Adipose tissue (tissue), 3 donors: ENCODE measurements around the gene TOGARAM1. TPM values are rescaled to one million over a fixed set of nuclear protein-coding genes. Genes with fewer than 3 reads are reported as not detected.
"Not testable (repeated sequence)": the region's sequence is repeated elsewhere in the genome, so short reads cannot be mapped to it uniquely, and the experiment has no call there.

Experiments used
- H3K27ac ChIP-seq: one replicate; pipeline ENCODE4 v1.5.1; 2013; ENCODE audit warnings: low read depth, low read length
- WGBS, 3 donors: extraction: QIAGEN DNeasy Blood & Tissue Kit; methylation state at CpG; one replicate each; pipeline ENCODE4 v1.1.7; 2013; 5-methylcytosine and 5-hydroxymethylcytosine counted together
- polyA plus RNA-seq, 3 donors: library from polyadenylated mRNA; stranded (reverse); fragments of 200-250 nt; gene quantifications; one replicate each; pipeline ENCODE4 v1.2.3, GENCODE V29; 2013
- donor health status: healthy with polysubstance abuse.
- donor health status: Bipolar disorder and iron deficiency.
- donor health status: healthy.

The TOGARAM1 gene
- polyA plus RNA-seq, 3 donors, result 3.8 to 11.0 (median 4.6) TPM

DNA sequence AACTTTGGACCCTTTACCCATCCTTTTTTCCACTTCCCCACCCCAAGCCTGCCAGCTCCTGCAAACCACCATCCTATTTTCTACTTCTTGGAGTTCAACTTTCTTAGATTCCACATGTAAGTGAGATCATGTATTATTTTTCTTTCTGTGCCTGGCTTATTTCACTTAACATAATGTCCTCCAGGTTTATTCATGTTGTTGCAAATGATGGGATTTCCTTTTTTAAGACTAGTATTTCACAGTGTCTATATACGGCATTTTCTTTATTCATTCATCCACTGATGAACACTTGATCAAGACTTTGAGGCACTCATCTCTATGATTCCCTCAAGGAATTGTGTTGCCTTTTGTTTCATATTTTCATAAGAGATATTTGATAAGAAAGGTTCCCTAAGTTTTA, 116.3 kb downstream of the TOGARAM1 start:
- no peak overlapping the region for H3K27ac ChIP-seq
- 85 to 98% (median 93%) methylated on average over 1 of the region's 1 CpG for WGBS, 3 donors

DNA sequence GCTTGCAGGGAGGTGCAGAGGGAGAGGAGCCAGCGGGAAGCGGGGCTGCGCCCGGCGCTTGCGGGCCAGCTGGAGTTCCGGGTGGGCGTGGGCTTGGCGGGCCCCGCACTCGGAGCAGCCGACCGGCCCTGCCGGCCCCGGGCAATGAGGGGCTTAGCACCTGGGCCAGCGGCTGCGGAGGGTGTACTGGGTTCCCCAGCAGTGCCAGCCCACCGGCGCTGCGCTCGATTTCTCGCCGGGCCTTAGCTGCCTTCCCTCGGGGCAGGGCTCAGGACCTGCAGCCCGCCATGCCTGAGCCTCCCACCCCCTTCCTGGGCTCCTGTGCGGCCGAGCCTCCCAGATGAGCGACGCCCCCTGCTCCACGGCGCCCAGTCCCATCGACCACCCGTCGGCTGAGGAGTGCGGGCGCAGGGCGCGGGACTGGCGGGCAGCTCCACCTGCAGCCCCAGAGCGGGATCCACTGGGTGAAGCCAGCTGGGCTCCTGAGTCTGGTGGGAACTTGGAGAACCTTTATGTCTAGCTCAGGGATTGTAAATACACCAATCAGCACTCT, 118.5 kb downstream of the TOGARAM1 start:
- WGBS, 3 donors, result 98% methylated on average over 31 to 40 of the region's 40 CpGs
- not testable (repeated sequence) for H3K27ac ChIP-seq

DNA sequence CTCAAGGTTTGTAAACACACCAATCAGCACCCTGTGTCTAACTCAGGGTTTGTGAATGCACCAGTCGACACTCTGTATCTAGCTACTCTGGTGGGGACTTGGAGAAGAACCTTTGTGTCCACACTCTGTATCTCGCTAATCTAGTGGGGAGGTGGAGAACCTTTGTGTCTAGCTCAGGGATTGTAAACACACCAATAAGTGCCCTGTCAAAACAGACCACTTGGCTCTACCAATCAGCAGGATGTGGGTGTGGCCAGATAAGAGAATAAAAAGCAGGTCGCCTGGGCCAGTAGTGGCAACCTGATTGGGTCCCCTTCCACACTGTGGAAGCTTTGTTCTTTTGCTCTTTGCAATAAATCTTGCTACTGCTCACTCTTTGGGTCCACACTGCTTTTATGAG, 119.1 kb downstream of the TOGARAM1 start:
- WGBS, 3 donors, result 82 to 93% (median 93%) methylated on average over 3 of the region's 3 CpGs
- H3K27ac ChIP-seq, result not testable (repeated sequence)

DNA sequence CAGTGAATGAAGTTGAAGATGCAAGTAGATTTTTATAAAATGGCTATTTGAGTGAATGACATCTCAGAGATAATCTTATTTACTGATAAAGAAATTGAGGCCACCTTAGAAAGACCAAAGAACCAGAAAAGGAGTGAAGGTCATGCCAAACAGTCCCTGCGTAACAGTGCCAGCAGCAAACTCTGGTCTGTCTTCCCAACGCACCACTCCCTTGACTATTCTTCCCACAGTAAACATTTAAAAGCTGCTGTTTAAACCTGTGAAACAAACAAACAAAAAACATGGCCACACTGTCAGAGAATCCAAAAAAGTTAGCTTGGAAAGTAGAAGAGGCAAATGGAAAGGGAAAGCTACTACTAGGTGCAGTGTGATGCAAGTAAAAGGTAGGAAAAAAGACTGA, 120.4 kb downstream of the TOGARAM1 start:
- H3K27ac ChIP-seq, result no peak overlapping the region
- WGBS, 3 donors, result 26 to 83% (median 78%) methylated on average over 2 of the region's 2 CpGs

DNA sequence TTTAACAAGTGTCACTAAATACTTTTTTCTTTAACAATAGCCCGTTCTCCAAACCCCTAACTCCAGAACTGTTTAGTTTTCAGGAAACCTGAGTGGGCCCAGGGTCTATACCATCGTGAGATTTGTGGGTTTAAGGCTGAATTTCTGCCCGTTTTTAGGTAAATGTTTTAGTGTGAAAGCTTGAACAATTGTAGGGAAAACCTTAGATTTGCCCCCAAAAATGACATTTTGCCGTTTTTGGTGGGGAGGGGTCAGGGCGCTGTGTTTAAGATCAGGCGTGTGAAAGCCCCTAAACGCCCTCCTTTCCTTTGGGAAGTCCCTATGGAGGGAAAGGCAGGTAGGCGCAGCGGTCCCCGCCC, 121.6 kb downstream of the TOGARAM1 start:
- 0 to 1% (median 0%) methylated on average over 7 to 10 of the region's 10 CpGs for WGBS, 3 donors
- H3K27ac ChIP-seq, result no peak overlapping the region

DNA sequence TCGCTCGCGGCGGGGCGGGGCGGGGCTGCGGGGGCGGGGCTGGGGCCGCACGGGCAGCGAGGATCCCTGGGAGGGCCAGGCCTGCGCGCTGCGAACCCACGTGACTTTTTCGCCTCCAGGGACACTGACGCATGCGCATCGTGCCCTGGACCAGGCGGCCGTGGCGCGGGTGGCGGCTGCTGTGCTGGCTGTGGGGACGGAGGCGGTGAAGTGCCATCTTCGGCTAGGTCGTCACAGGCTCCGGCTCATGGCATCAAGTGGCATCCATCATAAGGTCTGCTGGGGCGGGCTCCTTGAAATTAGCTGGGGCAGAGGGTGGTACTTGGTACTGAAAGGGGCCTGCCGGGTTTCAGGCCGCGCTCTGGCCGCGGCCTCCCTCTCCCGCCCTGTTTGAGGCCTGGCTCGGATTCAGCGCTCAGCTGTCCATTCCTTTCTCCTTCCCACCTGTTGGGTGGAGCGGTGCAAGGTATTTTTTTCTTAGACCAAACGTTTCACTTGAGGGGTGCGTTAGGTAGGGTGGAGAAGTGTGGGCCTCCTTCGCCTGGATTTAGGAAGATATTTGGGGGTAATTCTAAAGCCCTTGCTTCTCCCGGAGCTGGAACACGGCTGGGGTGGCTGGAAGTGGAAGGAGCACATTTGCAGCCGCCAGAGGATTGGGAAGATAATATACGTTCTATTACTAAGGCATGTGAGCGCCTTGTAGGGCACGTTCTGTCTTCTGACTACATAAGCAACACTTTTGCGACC, 122.2 kb downstream of the TOGARAM1 start, which contains the start of gene PRPF39:
Gene PRPF39, plus strand, starts transcription at position 141 of the 747 bp plus-strand sequence. CDS start 11,124 bp downstream, outside the sequence.
- 0% methylated on average over 43 to 45 of the region's 49 CpGs for WGBS, 3 donors

DNA sequence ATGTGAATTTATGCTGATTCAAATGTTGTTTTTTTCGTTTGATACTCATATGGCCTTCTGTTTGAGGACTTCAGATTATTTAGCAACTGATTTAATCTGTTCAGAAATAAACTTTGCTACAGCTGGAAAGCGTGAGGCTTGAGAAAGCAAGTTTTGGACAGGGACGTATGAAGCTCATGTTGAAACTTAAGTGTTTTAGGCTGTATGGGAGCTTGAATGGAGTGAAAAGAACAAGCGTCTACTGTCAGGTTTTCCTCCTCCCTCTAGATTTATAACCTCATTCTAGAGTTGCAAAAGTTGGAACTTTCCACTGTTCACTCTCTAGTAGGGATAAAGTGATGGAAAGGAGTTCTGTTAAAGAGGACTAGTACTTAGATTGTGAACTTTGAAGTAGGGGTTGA, 123.0 kb downstream of the TOGARAM1 start:
- WGBS, 3 donors, result 0 to 4% (median 3%) methylated on average over 4 of the region's 4 CpGs
- H3K27ac ChIP-seq, result no peak overlapping the region

More for the DNA sequence above, 122.2 kb downstream of the TOGARAM1 start, which contains the start of gene PRPF39:
- H3K27ac ChIP-seq, result no peak within 1 kb of the TSS

DNA sequence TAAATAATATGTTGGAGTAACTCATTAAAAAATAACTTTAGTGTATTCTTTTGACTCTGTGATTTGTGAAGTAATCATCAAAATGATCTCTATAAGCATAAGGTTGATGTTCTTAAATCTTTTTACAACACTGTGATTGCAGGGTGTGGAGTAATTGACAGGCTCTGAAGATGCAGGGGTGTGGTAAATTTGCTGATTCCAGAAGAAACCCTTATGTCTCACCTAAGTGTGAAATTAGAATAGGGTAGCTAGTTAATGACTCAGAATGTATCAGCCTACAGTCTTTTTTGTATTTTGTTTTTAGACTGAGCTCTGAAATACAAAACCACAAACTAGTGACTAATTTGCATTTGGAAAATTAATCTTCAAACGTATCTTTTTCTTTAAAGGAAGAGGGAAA, 127.8 kb downstream of the TOGARAM1 start:
- 25 to 40% (median 29%) methylated on average over 1 of the region's 1 CpG for WGBS, 3 donors
- H3K27ac ChIP-seq, result no peak overlapping the region

DNA sequence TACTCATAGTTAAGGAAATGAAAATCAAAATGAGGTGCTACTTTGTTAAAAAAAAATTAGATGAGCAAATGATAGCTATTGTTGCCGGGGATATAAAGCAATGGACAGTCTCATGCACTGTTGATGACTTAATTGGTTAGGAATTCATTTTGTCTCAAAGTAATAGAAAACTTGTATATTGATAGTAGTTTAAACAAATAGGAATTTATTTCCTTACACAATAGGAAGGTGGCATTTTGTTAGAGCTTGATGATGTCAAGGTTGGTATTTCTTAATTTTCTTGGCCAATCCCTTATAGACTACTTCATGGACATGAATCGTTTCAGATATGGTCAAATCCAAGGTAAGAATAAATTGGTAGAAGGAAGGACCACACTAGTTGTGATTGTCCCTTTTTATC, 129.7 kb downstream of the TOGARAM1 start:
- no peak overlapping the region for H3K27ac ChIP-seq
- 70 to 84% (median 82%) methylated on average over 2 of the region's 2 CpGs for WGBS, 3 donors

DNA sequence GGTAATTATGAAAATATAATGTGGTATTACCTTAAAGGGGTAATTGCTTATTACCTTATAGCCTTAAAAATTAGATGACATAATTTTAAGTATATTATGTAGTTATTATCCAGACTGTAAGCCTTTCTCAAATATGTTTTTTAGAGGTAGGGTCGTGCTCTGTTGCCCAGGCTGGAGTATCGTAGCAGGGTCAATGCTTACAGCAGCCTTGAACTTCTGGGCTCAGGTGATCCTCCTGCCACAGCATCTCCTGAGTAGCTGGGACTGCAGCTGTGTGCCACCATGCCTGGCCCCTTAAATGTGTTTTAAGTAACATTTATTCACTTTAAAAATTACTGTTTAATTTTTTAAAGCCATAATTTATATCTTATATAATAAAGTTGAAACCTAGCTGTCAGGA, 132.3 kb downstream of the TOGARAM1 start:
- 97 to 100% (median 98%) methylated on average over 2 of the region's 2 CpGs for WGBS, 3 donors
- no peak overlapping the region for H3K27ac ChIP-seq

DNA sequence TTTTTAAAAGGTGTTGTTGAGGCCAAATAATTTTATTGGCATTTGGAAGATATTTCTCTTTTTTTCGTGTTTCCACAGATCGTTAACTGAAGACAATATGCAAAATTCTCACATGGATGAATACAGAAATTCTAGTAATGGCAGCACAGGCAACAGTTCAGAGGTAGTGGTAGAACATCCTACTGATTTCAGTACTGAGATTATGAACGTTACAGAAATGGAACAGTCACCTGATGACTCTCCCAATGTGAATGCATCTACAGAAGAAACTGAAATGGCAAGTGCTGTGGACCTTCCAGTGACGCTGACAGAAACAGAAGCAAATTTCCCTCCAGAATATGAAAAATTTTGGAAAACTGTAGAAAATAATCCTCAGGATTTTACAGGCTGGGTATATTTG, 133.2 kb downstream of the TOGARAM1 start:
- no peak overlapping the region for H3K27ac ChIP-seq
- 90 to 94% (median 93%) methylated on average over 4 of the region's 4 CpGs for WGBS, 3 donors

DNA sequence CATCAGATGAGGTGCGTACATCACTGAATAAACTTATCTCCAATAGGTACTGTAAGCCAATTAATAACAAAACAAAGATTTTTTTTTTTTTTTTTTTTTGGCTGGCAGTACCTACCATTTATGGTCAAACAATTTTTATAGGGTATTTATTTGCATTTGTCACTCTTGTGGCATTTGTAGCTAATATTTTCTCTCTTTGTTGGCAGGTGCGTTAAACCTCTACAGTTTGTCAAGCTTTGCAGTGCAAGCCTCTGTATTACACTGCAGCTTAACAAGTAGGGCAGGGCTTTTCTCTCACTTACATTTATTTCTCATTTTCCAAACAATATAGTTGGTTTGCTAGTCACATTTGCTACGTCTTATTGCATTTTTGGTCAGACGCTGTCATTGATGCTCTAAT, 134.2 kb downstream of the TOGARAM1 start:
- 83 to 97% (median 96%) methylated on average over 4 of the region's 4 CpGs for WGBS, 3 donors
- H3K27ac ChIP-seq, result no peak overlapping the region

DNA sequence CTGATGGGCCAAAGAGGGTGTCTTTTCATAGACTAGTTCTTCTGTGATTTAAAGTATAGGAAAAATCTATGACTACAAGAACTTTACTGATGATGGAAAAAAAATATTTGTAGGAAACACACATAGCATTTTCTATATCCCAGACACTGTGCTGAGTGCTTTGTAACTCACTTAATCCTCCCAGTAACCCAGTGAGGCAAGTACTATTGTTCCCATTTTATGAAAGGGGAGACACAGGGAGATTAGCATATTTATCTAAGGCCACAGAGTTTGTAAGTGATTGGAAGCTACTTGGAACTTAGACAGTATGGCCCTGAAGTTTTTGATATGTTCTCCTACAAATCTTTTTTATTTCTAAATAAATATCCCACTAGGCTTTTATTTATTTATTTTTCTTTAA, 141.8 kb downstream of the TOGARAM1 start:
- no peak overlapping the region for H3K27ac ChIP-seq

DNA sequence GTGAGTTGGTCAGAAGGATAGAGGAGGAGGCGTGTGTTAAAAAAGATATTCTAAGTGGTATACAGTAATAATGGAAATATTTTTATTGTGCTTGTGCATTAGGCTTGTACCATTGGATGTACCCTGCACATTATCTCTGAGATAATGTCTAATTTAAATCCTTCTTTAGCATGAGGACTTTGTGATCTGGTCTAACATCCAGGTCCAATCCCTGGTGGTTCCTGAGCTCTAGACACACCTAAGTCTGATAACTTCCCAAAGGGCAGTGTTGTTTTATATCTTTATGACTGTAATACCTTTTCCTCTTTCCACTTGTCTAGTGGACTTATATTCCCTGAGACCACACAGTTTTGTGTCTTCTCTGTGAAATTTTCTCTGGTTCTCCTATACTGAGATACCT, 142.6 kb downstream of the TOGARAM1 start:
- 55 to 97% (median 92%) methylated on average over 1 of the region's 1 CpG for WGBS, 3 donors

DNA sequence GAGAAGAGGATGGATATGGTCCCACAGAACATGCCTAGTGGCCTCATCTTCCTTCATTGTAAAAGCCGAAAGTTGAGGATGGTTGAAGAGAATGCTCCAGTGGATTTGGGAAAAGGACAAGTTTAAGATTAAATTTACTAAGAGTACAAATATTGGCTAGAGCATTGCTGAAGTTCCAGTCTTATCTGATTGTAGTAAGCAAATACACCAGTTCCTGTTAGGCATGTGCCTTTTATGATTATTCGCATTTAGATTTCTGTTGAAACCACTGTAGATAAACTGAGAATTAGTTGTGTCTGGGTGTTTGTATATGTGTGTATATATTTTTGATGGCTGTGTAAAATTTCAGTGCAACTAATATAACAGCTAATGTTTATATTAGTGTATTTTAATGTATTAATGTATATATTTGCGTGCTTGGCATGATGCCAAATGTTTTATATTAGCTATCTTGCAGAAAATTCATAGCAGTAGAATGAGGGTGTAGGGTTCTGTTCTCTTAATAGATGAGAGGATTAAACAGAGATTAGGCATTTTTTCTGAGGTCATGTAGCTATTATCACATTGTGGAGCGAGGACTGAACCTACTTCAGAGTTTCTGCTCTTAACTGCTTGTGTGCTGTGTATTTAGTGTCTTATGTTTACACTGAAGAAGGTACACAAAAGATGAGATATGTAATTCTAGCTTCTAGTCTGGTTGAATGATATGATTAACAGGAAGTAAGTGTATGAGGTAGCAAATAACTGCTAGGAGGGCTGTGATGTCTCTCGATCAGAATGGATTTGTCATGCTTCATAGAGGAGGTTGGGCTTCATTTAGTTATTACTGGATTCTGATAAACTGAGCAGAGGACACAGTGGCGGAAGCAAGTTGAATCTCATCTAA, 151.1 kb downstream of the TOGARAM1 start:
- 56 to 90% (median 88%) methylated on average over 6 of the region's 6 CpGs for WGBS, 3 donors
- no peak overlapping the region for H3K27ac ChIP-seq

More for the DNA sequence above, 142.6 kb downstream of the TOGARAM1 start:
- no peak overlapping the region for H3K27ac ChIP-seq

DNA sequence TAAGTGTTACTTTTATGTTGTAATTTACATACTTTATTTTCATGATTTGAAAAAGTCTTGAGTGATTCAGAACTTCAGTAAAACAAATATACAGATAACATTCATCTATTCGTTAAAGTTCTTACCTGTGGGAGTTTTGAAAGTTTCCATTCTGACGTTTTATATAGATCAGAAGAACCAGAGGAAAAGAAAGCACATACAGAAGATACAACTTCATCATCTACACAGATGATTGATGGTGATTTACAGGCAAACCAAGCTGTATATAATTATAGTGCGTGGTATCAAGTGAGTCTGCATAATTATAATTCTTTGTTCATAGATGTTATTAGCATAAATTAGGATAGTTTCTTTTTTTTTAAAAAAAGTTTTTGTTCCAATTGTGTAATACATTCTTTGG, 152.3 kb downstream of the TOGARAM1 start:
- no peak overlapping the region for H3K27ac ChIP-seq
- WGBS, 3 donors, result 72 to 84% (median 81%) methylated on average over 3 of the region's 3 CpGs

DNA sequence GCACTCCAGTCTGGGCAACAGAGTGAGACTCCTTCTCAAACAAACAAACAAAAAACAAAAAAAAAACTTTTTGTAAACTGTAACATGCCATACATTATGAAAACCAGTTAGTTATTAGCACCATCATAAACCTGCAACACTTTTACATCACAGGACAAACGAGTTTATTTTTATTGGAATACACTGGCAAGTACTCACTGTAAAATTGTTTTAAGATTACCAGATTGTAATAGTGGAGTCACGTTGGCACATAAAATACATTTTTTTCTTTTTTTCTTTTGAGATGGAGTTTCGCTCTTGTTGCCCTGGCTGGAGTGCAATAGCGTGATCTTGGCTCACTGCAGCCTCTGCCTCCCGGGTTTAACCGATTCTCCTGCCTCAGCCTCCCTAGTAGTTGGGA, 156.6 kb downstream of the TOGARAM1 start:
- WGBS, 3 donors, result 90 to 93% (median 92%) methylated on average over 6 of the region's 6 CpGs
- no peak overlapping the region for H3K27ac ChIP-seq

DNA sequence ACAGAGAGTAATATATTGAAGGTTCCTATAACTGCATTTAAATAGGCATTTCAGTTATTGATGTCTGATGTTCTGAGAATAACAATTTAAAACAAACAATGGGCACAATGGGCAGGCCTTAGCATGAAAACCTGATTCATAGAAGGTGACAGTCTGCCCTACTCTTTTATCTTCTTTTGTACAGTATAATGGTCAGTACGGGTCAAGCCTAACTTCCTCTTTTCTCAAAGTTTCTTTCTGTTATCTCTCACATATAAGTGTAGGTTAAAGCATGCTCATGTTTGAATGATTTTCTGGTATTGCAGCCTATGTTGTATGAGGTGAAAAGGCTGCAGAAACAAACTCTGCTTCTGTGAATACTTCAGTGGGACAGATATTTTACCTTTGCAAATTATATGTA, 158.1 kb downstream of the TOGARAM1 start:
- H3K27ac ChIP-seq, result no peak overlapping the region
- 65 to 90% (median 76%) methylated on average over 1 of the region's 1 CpG for WGBS, 3 donors

DNA sequence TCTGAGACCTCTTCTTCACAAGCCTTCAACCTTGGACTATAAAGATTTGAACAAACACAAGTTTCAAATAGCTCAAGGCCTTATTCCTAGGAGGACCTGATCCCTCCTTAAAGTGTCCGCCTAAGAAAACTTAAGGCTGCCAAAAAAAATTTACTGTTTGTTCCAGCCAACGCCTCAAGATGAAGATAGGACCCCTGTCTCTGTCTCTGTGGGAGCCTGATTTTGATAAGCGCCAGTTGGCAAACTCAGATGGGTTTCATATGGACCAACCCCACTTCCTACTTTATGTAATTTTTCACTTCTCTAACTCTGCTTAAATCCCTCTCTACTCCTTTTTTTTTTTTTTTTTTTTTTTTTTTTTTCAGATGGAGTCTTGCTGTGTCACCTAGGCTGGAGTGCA, 161.3 kb downstream of the TOGARAM1 start:
- no peak overlapping the region for H3K27ac ChIP-seq
- 94 to 95% (median 95%) methylated on average over 3 of the region's 3 CpGs for WGBS, 3 donors
